ENCODE data around the gene PGA3.

PGA3 gene

GRCh38 chr11:61254403-61255025 is 51.2 kb downstream of the PGA3 start:
- DNase-seq: peak; percentile 59 to 65

GRCh38 chr11:61256710-61257482 is 53.6 kb downstream of the PGA3 start:
- DNase-seq: no peak

- no peak for DNase-seq
Observed at GRCh38 chr11:61258546-61258945, 55.2 kb downstream of the PGA3 start.

- DNase-seq: no peak
Observed at GRCh38 chr11:61259363-61259762, 56.0 kb downstream of the PGA3 start.

All from CD4-positive, alpha-beta T cell treated with Interferon alpha-2 for 1 hour (primary cell).